ENCODE measurements around the gene C14orf180. TPM values are rescaled to one million over a fixed set of nuclear protein-coding genes. Genes with fewer than 3 reads are reported as not detected.

Gene C14orf180
- polyA plus RNA-seq, 1 donor (not counting 4 experiments of a cell fraction or from before 2014, with no cell fraction given), result not detected

DNA sequence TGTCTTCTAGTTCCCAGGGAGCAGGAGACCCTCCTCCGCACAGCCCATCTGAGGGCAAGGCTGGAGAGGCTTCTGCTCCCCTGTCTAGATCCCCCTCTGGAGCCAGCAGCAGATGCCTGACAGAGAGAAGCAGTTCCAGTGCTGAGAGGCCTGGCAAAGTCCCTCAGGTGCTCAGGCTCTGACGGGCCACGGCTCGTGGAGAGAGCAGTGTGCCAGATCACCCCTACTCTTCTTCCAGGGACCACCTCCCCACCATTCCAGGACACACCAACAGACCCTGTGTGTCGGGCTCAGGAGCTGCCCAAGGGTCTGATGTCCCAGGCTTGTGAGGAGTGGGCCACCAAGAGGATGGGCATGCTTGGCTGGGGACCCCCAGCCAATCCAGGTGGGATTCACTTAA, 22.5 kb upstream of the C14orf180 start:
- H3K27me3 ChIP-seq (ENCODE audit: control insufficient read depth, extremely low read depth, insufficient read depth, low read length), result peaks cover 11% of the 10 kb centered on the region
- no peaks in the 10 kb centered on the region for H3K79me2 ChIP-seq (ENCODE audit: control insufficient read depth, insufficient read depth, low read length)
- H4K20me1 ChIP-seq (ENCODE audit: control insufficient read depth, extremely low read depth, insufficient read depth, low read length), result no peaks in the 10 kb centered on the region
- FAIRE-seq (no peak), DNase-seq (ENCODE audit: low read depth, low spot score) (no peak)
- H3K4me2 ChIP-seq (ENCODE audit: control insufficient read depth, extremely low read depth, insufficient read depth, low read depth, low read length), result no peak overlapping the region
- no peaks in the 10 kb centered on the region for H3K4me1 ChIP-seq (ENCODE audit: control insufficient read depth, extremely low read depth, insufficient read depth, low read length)
- no peaks in the 10 kb centered on the region for H3K36me3 ChIP-seq (ENCODE audit: control insufficient read depth in 2 of 2, extremely low read depth in 1 of 2, insufficient read depth in 2 of 2, low read length in 2 of 2)
- H3K4me3 ChIP-seq (ENCODE audit: control insufficient read depth in 2 of 3, extremely low read depth in 1 of 3, insufficient read depth in 2 of 3, low read depth in 1 of 3, low read length in 3 of 3), result no peak overlapping the region
- dilution Hi-C loops (cut with MboI; ENCODE audit: extremely low pct_ligation_motif_present, low sequenced_read_pairs), result no loop called here
- no peak overlapping the region for H3K27ac ChIP-seq (ENCODE audit: control insufficient read depth, insufficient read depth, low read length)
- no peaks in the 10 kb centered on the region for H3K9me3 ChIP-seq (ENCODE audit: control insufficient read depth, low read depth, low read length)
- TF ChIP-seq EZH2 (IDR thresholded peaks at IDR 0.05; ENCODE audit: low read length), result no peak
- TF ChIP-seq, protein P1, sequence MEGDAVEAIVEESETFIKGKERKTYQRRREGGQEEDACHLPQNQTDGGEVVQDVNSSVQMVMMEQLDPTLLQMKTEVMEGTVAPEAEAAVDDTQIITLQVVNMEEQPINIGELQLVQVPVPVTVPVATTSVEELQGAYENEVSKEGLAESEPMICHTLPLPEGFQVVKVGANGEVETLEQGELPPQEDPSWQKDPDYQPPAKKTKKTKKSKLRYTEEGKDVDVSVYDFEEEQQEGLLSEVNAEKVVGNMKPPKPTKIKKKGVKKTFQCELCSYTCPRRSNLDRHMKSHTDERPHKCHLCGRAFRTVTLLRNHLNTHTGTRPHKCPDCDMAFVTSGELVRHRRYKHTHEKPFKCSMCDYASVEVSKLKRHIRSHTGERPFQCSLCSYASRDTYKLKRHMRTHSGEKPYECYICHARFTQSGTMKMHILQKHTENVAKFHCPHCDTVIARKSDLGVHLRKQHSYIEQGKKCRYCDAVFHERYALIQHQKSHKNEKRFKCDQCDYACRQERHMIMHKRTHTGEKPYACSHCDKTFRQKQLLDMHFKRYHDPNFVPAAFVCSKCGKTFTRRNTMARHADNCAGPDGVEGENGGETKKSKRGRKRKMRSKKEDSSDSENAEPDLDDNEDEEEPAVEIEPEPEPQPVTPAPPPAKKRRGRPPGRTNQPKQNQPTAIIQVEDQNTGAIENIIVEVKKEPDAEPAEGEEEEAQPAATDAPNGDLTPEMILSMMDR (optimal IDR thresholded peaks at IDR 0.05 in 1 of 3, IDR thresholded peaks at IDR 0.05 in 1 of 3, conservative IDR thresholded peaks at IDR 0.05 in 1 of 3; ENCODE audit: extremely low read depth in 1 of 3, insufficient read depth in 2 of 3, low read length in 3 of 3), result no peak
- no peak overlapping the region for H3K9ac ChIP-seq (ENCODE audit: control insufficient read depth, extremely low read depth, insufficient read depth, low read length)
- H3K9me1 ChIP-seq (ENCODE audit: control insufficient read depth, extremely low read depth, insufficient read depth, low read length), result no peaks in the 10 kb centered on the region
- no peak overlapping the region for H2AFZ ChIP-seq (ENCODE audit: control insufficient read depth, low read length)

DNA sequence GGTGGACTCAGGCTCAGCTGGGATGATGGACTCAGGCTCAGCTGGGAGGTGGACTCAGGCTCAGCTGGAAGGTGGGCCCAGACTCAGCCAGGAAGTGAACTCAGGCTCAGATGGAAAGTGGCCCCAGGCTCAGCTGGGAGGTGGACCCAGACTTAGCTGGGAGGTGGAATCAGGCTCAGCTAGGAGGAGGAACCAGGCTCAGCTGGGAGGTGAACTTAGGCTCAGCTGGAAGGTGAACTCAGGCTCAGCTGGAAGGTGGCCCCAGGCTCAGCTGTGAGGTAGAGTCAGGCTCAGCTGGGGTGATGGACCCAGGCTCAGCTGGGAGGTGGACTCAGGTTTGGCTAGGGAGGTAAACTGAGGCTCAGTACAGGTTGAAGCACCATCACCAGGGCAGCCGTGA, 21.8 kb upstream of the C14orf180 start:
- Histone ChIP-seq H3K27ac (ENCODE audit: control insufficient read depth, insufficient read depth, low read length) (no peak overlapping the region), H3K79me2 (ENCODE audit: control insufficient read depth, insufficient read depth, low read length) (no peaks in the 10 kb centered on the region), H3K4me3 (ENCODE audit: control insufficient read depth in 2 of 3, extremely low read depth in 1 of 3, insufficient read depth in 2 of 3, low read depth in 1 of 3, low read length in 3 of 3) (no peak overlapping the region), H3K9me3 (ENCODE audit: control insufficient read depth, low read depth, low read length) (no peaks in the 10 kb centered on the region), H3K9me1 (ENCODE audit: control insufficient read depth, extremely low read depth, insufficient read depth, low read length) (no peaks in the 10 kb centered on the region), H3K4me2 (ENCODE audit: control insufficient read depth, extremely low read depth, insufficient read depth, low read depth, low read length) (no peak overlapping the region), H3K9ac (ENCODE audit: control insufficient read depth, extremely low read depth, insufficient read depth, low read length) (no peak overlapping the region), H2AFZ (ENCODE audit: control insufficient read depth, low read length) (no peak overlapping the region), H3K4me1 (ENCODE audit: control insufficient read depth, extremely low read depth, insufficient read depth, low read length) (no peaks in the 10 kb centered on the region), H3K27me3 (ENCODE audit: control insufficient read depth, extremely low read depth, insufficient read depth, low read length) (peaks cover 15% of the 10 kb centered on the region), H4K20me1 (ENCODE audit: control insufficient read depth, extremely low read depth, insufficient read depth, low read length) (no peaks in the 10 kb centered on the region), H3K36me3 (ENCODE audit: control insufficient read depth in 2 of 2, extremely low read depth in 1 of 2, insufficient read depth in 2 of 2, low read length in 2 of 2) (no peaks in the 10 kb centered on the region)
- DNase-seq (ENCODE audit: low read depth, low spot score) (no peak), FAIRE-seq (no peak)
- TF ChIP-seq, protein P1 (optimal IDR thresholded peaks at IDR 0.05 in 1 of 3, IDR thresholded peaks at IDR 0.05 in 1 of 3, conservative IDR thresholded peaks at IDR 0.05 in 1 of 3; ENCODE audit: extremely low read depth in 1 of 3, insufficient read depth in 2 of 3, low read length in 3 of 3), result no peak
- no peak for TF ChIP-seq EZH2 (IDR thresholded peaks at IDR 0.05; ENCODE audit: low read length)
- dilution Hi-C loops (cut with MboI; ENCODE audit: extremely low pct_ligation_motif_present, low sequenced_read_pairs), result no loop called here
